RWPE1 (cell line): ENCODE data around the gene AFDN.

Experiments used
- CTCF ChIA-PET: fragments of 350-600 bp; sonication (Branson Sonifier 250); formaldehyde crosslinking; extraction: SDS; loops from one replicate; lab custom pipeline; 2021; lab: Yijun Ruan, JAX
- POLR2A ChIA-PET: fragments of 400-600 bp; formaldehyde crosslinking; extraction: SDS; loops from one replicate; lab custom pipeline; 2020; ENCODE audit warnings: antibody characterized with exemption; ENCODE audit not compliant: low non-redundant PET; lab: Yijun Ruan, JAX
- DNase-seq: peaks from one replicate; pipeline ENCODE4 v3.0.0; 2012; ENCODE audit warnings: low spot score
- H3K27ac ChIP-seq: fragments of 450-650 bp; 2 replicates; pipeline ENCODE4 v1.5.1; 2017
- TF ChIP-seq, protein P1 (sequence below): fragments of 450-650 bp; conservative IDR thresholded peaks from 2 replicates; pipeline ENCODE4 v1.5.1; 2017; ENCODE audit warnings: low read depth, mild to moderate bottlenecking

The AFDN gene

DNA sequence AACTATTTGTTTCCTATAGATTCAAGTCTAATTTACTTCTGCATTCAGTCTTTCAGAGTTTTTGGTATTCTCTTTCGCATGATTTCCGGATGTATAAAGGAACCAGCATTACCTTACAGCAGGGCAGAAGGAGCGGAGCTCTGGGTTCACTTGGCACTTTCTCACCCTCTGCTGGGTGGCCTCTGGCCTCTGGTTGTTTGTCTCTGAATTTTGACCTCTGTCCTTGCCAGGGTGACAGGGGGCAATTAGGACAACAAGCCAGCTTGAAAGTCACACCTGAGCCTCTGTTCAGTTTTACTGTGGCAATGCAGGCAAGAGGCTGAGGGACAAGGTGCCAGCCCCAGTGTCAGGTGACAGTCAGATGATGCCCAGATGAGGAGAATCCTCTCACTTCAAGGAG lies 101.4 kb downstream of the AFDN start:
- H3K27ac ChIP-seq = no peak overlapping the region
- TF ChIP-seq, protein P1, sequence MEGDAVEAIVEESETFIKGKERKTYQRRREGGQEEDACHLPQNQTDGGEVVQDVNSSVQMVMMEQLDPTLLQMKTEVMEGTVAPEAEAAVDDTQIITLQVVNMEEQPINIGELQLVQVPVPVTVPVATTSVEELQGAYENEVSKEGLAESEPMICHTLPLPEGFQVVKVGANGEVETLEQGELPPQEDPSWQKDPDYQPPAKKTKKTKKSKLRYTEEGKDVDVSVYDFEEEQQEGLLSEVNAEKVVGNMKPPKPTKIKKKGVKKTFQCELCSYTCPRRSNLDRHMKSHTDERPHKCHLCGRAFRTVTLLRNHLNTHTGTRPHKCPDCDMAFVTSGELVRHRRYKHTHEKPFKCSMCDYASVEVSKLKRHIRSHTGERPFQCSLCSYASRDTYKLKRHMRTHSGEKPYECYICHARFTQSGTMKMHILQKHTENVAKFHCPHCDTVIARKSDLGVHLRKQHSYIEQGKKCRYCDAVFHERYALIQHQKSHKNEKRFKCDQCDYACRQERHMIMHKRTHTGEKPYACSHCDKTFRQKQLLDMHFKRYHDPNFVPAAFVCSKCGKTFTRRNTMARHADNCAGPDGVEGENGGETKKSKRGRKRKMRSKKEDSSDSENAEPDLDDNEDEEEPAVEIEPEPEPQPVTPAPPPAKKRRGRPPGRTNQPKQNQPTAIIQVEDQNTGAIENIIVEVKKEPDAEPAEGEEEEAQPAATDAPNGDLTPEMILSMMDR = no peak
- POLR2A ChIA-PET = no interaction called here
- CTCF ChIA-PET = no interaction called here
- DNase-seq = no peak

DNA sequence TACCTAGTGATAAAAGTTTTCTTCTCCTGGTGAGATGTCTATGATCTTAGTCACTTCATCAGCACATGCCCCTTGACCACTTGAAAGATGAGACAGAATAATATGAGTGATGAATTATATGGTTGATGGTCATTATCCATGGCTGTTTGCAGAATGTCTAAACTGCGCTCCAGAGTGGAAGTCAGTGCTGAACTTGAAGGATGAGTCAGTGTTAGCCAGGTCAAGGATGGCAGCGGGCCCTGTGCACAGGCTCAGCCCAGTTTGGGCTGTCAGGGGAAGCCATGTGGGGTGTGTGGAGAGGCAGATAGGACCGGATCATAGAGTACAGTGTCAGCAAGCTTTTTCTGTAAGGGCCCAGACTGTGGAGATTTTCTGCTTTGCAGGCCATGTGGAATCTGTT lies 103.6 kb downstream of the AFDN start:
- TF ChIP-seq, protein P1 = no peak
- CTCF ChIA-PET = no interaction called here
- POLR2A ChIA-PET = no interaction called here
- no peak overlapping the region for H3K27ac ChIP-seq
- DNase-seq = no peak

DNA sequence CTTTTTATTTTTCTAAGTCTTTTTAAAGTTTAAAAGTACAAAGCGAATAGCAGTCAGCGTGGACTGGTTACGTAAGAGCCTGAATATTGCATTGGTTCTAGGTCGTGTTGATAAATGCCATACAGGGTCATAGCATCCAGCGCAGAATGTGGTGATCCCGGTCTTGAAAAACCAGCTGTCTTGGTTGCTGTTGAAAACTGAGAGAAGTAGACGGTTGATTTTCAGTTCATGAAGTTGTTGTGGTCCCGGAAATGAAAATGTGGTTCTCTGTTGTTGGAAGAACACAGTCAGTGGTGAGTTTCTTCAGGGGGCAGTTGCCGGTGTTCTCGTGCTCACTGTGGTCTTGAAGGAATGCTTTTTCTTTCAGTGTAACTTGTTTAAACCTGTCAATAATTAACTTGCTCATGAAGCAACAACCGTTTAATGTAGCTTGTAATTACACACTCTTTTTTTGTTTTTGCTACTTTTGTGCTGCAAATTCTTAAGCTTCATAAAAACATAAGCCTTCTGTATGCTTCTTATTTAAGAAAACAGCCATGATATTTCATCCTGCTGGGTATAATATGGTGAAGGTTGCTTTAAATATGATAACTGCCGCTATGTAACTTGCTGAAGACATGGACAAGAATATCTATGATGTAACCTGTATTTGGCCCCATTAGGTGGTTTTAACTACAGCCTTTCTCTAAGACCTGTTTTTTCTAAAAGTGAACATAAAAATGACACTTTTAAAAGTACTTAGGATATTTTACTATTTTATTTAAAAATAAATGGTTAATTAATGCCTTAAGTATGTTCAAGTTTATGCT lies 106.0 kb downstream of the AFDN start:
- CTCF ChIA-PET = no interaction called here
- DNase-seq = peak; percentile 36
- TF ChIP-seq, protein P1 = no peak
- no peak overlapping the region for H3K27ac ChIP-seq
- POLR2A ChIA-PET = no interaction called here

DNA sequence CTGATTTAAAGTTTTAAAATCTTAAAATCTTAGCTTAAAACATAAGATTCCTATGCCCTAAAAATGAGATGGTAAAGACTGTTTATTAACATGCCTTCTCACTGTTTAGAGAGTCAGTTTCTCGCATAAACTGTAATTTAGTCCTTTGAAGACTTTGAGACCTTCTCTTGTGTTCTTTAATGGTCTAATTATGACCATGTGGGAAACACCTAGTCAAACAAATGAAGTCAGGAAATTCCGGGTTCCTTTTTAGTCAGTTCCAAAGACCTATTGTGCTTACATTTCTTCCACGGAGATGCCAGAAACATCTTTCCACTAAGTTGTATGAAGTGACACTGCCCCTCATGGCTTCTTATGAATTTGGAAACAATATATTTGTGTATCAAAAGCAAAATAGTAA lies 106.6 kb downstream of the AFDN start:
- H3K27ac ChIP-seq = no peak overlapping the region
- CTCF ChIA-PET = no interaction called here
- no peak for DNase-seq
- TF ChIP-seq, protein P1 = no peak
- POLR2A ChIA-PET = no interaction called here

DNA sequence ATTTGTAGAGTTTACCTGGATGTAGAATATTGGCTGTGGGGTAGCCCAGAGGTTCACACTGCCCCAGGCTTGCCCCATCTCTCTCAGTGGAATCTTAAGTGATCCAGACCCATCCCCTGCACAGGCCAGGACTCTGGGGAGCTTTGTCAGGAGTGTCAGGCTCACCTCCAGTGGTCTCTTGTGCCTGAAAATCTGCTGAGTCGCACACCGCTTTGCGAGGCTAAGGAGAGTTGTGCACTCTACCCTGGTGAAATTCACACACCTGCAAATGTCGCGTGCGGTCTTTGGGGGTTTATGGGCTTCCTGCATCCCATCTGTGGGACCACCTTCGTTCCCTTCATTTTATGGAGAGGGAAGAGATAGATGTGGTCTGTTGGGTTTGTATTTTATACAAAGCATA lies 107.1 kb downstream of the AFDN start:
- ChIA-PET POLR2A (no interaction called here), CTCF (no interaction called here)
- H3K27ac ChIP-seq = no peak overlapping the region
- DNase-seq = no peak
- TF ChIP-seq, protein P1 = no peak

DNA sequence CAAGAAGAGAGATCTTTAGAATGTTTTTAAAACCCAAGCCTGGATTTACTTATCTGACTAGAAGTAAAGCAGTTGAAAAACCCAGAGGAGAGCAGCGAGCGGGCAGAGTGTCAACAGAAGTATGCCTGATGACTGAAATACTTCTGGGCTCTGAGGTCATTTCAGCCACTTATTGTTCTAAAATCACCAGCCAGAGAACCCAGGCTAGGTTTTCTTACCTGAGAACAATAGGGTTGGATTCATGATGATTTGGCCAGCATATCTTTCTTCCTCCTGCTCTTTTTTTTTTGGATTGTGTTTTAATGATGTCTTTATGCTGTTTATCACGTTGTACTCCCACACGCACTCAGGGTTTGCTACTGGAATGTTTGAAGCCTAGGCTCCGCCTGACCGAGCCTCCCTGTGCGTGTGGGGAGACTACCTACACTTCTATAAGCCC lies 107.7 kb downstream of the AFDN start:
- ChIA-PET CTCF (no interaction called here), POLR2A (no interaction called here)
- no peak overlapping the region for H3K27ac ChIP-seq
- DNase-seq = no peak
- TF ChIP-seq, protein P1 = no peak
